NCI-H69 (cell line): Measurements from ENCODE around the gene GCAT.

Source experiments
- DNase-seq: peaks from one replicate; lab custom pipeline; 2025; lab: John Stamatoyannopoulos, UW

The GCAT gene

DNA sequence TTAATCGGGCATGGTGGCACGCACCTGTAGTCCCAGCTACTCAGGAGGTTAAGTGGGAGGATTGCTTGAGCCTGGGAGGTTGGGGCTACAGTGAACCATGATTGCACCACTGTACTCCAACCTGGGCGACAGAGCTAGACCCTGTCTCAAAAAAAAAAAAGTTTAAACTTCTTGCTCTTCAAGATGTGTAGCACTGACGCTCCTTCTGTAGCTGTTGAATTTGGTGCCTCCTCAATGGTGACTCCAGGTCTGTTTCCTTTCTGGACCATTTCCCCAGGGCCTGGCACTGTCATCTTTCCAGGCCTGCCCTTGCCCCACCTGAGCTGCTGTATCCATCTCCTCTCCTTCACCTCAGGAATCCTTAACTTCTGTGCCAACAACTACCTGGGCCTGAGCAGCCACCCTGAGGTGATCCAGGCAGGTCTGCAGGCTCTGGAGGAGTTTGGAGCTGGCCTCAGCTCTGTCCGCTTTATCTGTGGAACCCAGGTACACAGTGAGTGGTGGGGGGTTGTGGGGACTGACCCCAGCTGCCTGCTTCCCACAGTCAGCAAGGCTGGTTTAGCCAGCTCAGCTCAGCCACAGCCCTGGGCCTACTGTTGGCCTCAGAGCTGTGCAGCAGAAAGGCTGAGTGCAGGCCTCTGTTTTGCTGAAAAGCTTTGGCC, 2.1 kb downstream of the GCAT start:
- no peak for DNase-seq

DNA sequence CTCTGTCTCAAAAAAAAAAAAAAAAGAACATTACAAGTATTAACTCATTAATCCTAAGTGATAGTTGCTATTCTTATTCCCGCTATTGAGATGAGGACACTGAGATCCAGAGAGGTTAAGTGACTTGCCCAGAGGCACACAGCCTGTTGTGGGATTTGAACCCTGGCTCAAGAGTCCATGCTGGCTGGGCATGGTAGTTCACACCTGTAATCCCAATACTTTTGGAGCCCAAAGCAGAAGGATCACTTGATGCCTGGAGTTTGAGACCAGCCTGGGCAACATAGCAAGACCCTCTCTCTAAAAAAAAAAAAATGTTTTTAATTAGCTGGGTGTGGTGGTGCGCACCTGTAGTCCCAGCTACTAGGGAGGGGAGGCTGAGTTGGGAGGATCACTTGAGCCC, 4.1 kb downstream of the GCAT start:
- no peak for DNase-seq

DNA sequence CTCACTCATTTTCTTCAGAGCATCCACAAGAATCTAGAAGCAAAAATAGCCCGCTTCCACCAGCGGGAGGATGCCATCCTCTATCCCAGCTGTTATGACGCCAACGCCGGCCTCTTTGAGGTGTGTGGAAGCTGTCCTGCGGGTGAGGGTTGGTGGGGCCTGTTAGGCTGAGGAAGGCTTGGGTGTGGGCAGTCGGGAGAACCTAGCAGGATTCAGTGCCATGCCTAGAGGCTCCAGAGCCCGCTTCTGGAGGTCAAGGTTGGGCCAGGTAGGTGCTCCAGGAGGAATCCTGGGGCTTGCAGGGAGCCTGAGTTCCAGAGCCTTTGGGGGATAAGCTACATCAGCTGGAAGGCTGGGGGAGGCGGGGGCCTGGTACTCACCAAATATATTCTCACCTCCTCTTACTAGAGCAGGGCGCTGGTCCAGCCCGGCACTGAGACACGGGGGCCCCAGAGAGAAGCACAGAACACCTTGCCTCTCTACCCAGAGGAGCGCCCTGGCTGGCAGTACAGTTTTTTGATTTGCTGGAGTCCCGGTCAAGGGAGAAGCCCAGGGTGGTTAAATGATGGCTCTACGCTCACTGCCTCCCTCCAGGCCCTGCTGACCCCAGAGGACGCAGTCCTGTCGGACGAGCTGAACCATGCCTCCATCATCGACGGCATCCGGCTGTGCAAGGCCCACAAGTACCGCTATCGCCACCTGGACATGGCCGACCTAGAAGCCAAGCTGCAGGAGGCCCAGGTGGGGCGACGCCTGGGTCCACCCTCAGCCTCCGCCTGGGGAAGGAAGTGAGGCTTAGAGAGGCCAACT, 5.3 kb downstream of the GCAT start:
- no peak for DNase-seq

DNA sequence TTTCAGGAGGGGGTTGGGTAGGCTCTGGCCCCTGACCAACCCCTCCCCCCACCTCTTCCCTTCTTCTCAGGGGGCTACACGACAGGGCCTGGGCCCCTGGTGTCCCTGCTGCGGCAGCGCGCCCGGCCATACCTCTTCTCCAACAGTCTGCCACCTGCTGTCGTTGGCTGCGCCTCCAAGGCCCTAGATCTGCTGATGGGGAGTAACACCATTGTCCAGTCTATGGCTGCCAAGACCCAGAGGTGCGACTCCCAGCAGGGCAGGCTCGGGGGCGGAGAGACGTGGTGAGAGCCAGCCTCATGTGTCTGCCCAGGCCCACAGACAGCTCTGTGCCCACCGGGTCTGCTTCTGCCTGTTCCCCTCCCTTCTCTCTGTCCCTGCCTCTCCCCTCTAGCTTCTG, 7.9 kb downstream of the GCAT start:
- DNase-seq = no peak

DNA sequence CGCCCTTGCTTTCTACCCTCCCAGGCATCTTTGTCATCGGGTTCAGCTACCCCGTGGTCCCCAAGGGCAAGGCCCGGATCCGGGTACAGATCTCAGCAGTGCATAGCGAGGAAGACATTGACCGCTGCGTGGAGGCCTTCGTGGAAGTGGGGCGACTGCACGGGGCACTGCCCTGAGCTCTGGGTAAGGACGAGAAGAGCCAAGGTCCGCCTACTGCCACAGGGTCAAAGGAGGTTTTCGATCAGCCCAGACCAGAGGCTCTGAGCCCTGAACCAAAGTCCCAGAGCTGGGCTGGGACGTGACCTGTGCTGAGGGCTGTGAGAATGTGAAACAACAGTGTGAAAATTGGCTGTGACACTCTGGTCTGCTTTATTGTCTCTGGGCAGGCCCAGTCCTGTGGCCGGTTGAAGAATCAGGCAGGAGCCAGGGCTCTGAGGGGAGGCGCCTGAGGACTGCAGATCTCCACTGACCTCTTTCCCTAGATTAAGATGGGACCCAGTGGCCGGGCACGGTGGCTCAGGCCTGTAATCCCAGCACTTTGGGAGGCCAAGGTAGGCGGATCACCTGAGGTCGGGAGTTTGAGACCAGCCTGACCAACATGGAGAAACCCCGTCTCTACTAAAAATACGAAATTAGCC, 8.9 kb downstream of the GCAT start:
- DNase-seq = no peak

DNA sequence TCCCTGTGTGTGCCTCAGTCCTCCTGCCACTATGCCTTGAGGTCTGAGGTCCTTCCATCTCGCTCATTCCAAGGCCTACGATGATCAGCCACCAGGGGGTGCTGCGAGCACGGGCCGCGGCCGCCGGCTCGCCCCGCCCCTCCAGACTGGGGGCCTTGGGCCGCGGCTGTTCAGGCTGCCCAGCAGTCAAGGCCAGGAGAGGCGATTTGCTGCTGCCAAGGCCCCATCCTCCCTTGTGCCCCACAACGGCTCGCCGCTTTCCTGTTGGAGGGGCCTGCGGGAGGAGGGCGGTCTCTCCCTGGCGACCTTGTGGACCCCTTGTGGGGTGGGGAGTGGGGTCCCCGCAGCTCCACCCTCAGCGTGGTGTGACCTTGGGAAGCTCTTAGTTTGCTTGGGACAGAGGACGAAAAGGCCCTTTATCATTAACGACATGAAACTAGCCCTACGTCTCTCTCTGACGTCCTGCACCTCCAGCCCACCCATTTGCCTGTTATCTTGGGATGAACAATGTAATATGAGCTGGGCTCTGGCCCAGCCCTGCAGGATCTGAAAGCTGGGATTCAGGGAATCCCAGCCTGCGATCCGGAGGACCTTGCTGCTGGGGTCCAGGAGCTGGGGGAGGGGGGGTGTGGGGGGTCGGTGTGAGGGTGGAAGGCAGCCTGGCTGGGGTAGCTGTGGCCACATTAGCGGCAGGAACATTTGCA, 10.1 kb downstream of the GCAT start:
- DNase-seq = peak; percentile 89

DNA sequence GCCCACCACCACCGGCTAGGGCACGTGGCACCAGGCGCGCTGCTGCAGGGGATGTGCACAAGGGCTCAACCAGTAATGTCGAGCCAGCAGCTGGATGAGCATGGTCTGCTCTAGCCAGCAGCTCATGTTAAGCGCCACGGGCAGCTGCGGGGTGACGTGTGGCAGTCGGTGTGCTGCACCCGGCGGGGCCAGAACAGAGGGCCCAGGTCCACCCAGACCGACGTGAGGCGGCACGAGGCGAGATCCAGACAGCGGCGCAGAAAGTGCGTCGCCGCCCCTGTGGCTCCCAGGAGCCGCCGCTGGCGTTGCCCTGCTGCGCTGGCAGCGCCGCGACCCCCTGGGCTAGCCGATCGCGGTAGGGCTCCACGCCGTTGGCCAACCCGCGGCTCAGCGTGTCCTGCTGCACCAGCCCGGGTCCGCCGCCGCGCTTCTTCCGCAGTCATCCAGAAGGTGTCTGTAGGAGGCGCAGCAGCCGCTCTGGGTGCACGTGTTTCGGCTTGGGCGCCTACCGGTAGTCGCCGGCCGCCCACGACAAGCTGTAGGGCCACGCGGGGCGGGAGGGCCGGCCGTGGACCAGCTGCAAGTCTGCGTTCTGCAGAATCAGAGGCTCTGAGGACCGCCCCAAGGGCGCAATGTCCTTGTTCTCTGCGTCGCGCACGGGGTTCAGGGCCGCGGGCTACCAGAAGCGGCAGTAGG, 10.8 kb downstream of the GCAT start:
- peak; percentile 77 for DNase-seq

DNA sequence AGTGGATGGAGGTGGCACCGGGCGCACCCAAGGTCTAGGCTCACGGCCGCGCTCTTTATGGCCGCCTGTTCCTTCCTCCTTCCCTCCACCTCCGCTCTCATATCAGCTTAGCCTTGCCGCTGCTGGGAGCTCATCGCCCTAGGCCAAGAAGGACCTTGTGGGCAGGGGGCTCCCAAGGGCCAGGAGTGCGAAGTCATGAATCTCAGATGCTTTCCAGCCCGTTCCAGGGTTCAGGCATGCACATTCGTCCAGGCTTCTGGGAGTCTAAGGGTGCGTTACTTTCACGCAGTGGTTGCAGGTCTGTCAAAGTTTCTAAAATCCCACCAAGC, 11.3 kb downstream of the GCAT start:
- DNase-seq = no peak

DNA sequence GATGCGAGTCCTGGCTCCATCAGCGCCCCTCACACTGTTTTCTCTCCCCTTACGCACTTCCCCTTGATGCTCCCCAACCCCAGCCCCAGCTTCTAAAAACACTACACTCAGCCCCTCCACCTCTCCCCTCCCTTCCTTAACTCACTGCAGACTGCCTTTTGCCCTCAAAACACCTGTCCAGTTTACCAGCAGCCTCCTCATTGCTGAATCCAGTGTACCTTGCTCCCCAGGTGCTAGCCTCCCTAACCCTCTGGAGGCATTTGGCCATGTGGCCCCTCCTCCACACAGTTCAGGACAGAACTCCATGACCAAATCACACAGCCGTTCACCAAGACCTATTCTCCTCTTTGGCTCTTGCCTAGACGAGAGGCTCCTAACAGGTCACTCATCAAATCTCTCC, 12.6 kb downstream of the GCAT start:
- no peak for DNase-seq

DNA sequence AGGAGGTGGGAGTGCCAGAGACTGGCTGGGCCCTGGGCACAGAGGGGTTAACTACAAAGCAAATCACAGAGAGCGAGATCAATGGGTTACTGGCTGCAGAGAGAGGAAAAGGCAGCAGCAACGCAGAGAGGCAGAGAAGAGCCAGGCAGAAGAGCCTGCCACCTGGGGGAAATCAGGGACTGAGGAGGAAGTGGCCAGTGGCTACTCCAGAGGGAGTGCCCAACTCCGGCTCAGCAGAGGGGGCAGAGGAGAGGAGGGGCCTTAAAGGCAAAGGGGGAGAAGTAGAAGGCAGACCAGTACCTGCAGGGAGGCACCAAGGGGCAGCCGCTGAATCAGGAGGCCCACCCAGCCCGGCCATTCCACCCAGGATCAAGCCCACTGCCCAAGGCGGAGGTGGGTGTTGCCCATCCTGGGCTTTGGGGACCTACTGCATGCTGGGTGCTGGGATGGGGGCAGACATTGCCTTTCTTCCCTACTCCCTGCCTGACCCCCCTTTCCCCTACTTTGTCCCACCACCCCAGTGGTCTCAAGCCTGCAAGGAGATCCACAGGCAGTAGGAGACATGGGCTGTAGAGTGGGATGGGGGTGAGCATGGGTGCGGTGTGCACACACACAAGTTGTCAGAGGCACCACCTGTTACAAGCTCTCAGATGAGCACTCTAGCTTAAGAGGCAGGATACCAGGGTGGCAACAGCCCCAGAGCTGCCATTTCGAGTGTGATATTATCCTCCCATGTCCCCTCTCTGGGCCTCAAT, 14.5 kb downstream of the GCAT start:
- DNase-seq = no peak

DNA sequence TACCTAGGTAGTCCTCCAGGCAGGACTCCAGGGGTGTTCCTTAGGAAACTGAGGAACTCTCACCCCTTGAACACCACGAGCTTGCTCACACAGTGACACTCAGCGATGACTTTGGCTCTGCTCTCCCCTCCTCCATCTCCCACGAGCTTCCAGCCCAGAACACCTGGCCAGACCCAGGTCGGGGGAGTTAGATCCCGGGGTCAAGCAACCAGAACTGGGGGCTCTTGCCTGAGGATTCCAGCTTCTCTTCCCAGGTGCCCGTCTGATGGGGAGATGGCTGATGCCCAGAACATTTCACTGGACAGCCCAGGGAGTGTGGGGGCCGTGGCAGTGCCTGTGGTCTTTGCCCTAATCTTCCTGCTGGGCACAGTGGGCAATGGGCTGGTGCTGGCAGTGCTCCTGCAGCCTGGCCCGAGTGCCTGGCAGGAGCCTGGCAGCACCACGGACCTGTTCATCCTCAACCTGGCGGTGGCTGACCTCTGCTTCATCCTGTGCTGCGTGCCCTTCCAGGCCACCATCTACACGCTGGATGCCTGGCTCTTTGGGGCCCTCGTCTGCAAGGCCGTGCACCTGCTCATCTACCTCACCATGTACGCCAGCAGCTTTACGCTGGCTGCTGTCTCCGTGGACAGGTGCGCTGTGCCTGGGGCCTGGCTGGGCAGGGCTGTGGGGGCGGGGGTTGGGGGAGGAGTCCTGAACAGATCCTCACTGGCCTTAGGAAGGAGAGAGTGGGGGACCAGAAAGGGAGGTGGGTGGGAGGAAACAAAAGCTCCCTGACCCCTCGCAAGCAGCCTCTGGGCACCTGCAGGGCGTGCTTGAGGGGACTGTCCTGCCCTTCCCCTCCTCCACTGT, 15.6 kb downstream of the GCAT start, which contains the start of gene GALR3:
GALR3 (plus strand) TSS at position 249 of the 852 bp plus-strand sequence; CDS start at position 274, 25 bp downstream.
- DNase-seq = peak; percentile 55

DNA sequence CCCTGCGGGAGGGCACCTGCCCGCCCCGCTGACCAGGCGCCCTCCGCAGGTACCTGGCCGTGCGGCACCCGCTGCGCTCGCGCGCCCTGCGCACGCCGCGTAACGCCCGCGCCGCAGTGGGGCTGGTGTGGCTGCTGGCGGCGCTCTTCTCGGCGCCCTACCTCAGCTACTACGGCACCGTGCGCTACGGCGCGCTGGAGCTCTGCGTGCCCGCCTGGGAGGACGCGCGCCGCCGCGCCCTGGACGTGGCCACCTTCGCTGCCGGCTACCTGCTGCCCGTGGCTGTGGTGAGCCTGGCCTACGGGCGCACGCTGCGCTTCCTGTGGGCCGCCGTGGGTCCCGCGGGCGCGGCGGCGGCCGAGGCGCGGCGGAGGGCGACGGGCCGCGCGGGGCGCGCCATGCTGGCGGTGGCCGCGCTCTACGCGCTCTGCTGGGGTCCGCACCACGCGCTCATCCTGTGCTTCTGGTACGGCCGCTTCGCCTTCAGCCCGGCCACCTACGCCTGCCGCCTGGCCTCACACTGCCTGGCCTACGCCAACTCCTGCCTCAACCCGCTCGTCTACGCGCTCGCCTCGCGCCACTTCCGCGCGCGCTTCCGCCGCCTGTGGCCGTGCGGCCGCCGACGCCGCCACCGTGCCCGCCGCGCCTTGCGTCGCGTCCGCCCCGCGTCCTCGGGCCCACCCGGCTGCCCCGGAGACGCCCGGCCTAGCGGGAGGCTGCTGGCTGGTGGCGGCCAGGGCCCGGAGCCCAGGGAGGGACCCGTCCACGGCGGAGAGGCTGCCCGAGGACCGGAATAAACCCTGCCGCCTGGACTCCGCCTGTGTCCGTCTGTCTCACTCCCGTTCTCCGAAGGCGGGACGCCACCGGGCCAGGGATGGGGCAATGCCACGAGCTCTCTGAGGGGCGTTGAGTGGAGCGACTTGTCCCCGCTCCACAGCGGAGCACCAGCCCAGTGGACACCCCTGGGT, 17.2 kb downstream of the GCAT start:
- peak; percentile 83 for DNase-seq

DNA sequence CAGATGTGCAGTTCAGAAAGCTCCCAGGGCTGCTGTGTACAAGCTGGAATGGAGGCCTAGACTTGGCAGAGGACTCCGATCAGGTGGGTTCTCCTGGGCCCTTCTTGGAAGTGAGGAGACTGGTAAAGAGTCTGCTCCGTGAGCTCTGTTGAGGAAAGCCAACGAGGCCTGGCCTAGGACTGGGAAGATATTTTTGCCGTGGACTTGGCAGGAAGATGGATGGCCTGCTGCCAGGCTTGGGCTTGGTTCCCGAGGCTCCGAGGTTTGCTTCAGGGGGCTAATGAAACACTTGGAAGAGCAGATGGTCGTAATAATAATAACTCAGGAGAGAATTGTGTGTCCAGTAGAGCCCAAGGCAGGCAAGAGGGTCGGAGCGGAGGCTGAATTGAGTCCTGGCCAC, 19.3 kb downstream of the GCAT start:
- peak; percentile 54 for DNase-seq

DNA sequence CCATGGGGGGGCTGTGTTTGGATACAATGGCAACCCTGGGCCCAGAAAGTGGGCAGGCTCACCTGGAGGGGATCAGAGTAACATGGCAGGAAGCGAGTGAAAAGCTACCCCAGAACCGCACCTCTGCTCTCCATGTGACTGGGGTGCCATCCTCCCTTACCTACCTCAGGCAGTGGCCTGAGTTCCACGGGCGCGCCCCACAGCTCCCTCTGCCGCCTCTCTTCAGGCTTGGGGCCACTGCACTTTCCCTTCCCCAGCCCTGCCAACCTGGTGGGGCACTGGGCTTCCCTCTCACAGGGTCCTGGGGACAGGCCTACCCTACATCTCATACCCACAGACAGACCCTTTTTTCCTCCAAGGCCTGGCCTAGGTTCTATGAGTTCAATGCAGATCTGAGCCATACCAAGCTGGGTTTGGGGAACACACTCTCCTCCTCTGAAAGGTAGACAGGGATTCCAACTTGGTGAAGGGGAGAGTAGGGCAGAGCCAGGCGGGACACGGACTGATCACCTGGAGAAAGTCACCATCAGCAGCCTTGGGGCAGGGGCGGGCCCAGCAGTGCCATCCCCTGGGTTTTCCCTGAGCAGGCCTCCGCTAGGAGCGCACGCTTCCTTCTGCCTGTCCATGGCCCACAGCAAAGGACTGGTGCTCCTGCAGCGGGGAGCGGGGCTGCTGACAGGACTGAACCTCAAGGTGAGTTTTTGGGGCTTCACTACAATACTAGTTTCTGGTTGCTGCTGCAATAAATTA, 22.5 kb downstream of the GCAT start:
- no peak for DNase-seq

DNA sequence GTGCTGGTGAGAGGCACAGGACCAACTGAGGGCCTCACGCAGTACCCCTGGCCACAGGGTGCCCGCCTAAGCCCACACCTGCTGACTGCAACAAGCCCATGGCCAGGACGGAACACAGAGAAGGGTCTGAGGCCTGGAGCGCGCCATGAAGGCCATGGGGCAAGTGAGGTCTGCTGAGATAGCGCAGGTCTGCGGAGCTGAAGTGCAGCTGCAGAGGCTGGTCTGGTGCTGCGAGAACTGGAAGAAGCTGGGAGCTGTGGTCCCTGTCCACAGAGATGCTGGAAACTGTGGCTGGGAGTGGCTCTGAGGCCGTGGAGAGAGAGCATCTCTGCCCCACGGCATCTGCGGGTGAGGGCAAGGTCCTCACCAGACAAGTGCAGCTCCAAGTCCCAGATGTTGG, 23.7 kb downstream of the GCAT start:
- no peak for DNase-seq

DNA sequence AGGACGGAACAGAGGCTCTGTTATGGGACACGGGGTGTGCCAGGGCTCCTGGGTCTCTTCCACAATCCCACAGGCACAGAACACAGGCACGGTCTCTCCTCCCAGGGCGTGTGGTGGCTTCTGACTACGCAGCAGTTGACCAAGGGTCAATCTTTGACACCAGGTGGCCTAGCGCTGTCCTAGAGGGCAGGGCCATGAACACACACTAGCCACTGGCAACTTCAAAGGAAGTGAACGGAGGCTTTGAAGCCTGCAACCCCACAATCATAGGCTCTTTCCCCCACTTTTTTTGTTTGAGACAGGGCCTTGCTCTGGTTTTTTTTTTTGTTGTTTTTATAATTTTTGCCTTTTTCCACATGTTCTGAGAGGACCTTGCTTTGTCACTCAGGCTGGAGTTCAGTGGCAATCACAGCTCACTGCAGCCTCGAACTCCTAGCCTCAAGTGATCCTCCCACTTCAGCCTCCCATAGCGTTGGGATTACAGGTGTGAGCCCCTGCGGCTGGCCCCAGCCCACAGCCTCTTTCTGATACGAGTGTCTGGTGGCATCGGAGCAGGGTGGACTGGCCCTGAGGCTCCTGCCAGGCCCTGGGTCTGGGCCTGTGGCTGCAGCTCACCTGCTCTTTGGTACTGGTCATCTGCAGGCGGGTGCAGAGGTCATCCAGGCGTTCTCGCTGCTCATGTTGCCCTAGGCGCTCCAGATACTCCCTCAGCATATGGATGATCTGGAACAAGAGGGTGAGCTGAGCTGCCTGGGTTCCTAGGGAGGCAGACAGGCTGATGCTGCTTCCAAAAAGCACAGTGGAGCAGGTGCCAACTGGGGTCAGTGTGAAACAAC, 24.5 kb downstream of the GCAT start:
- no peak for DNase-seq

DNA sequence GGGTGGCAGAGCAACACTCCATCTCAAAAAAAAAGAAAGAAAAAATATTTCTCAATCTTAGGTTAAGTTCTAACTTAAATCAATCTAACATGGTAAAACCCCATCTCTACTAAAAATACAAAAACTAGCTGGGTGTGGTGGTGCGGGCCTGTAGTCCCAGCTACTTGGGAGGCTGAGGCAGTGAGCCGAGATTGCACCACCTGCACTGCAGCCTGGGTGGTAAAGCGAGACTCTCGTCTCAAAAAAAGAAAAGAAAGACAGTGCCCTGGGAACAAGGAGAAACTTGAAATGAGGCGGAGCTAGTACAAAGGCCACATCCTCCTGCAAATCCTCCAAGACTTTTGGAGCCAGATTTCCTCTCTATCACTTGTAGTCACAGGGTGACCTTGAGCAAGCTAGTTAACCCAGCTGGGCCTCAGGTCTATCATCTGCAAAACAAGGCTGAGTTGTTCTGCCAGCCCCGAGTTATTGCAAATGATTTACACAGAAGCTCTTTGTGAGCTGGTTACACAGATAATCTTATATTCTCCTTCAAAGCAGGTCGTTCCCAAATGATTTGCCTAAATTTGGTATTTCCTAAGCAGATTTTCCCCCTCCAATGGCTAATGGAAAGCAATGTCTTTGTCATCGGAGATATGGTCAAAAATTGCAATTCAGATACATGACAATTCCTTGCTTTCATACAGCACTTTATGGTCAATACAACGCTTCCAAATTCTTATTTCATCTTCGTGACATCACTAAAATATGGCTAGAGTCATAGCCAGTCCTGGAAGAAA, 34.5 kb downstream of the GCAT start:
- no peak for DNase-seq
